Kidney (tissue), 14 donors: ENCODE results near the gene TF. TPM values are rescaled to one million over a fixed set of nuclear protein-coding genes. Genes with fewer than 3 reads are reported as not detected.

ENCODE experiments used
- DNase-seq, 5 donors: peaks; one replicate each; pipeline ENCODE4 v3.0.0-alpha.2; 2013 to 2020
- FAIRE-seq: peaks from 2 replicates; lab custom pipeline; 2012; peaks lifted over from hg19 to GRCh38; lab: Jason Lieb, UNC
- H3K27ac ChIP-seq, 2 donors: one replicate each; pipeline ENCODE4 v1.7.0; 2013; ENCODE audit warnings: low read depth in 2 of 2, low read length in 2 of 2, inconsistent platforms in 1 of 2
- H3K27me3 ChIP-seq: one replicate; pipeline ENCODE4 v1.7.1; 2013; ENCODE audit warnings: low read length, inconsistent platforms; ENCODE audit not compliant: control insufficient read depth, insufficient read depth
- H3K36me3 ChIP-seq, 3 donors: one replicate each; pipeline versions ENCODE4 v1.7.0 to v1.7.1; 2013; ENCODE audit warnings: low read length in 3 of 3, control low read depth in 1 of 3, inconsistent platforms in 1 of 3; ENCODE audit not compliant: insufficient read depth in 3 of 3, control insufficient read depth in 2 of 3
- H3K4me1 ChIP-seq, 3 donors: one replicate each; pipeline versions ENCODE4 v1.7.0 to v1.7.1; 2013; ENCODE audit warnings: low read length in 3 of 3, inconsistent platforms in 1 of 3, low read depth in 1 of 3; ENCODE audit not compliant: control insufficient read depth in 2 of 3, insufficient read depth in 2 of 3
- H3K4me3 ChIP-seq, 3 donors: one replicate each; pipeline versions ENCODE4 v1.7.0 to v1.8.1; 2013; ENCODE audit warnings: low read length in 3 of 3, control low read depth in 1 of 3, inconsistent platforms in 1 of 3
- H3K9ac ChIP-seq, 3 donors: one replicate each; pipeline versions ENCODE4 v1.7.0 to v1.7.1; 2013; ENCODE audit warnings: low read length in 3 of 3, control low read depth in 1 of 3, inconsistent platforms in 1 of 3
- H3K9me3 ChIP-seq, 3 donors: one replicate each; pipeline versions ENCODE4 v1.7.0 to v1.7.1; 2013; ENCODE audit warnings: low read length in 3 of 3, control low read depth in 1 of 3, inconsistent platforms in 1 of 3; ENCODE audit not compliant: control insufficient read depth in 2 of 3, insufficient read depth in 1 of 3
- intact Hi-C: fragments of 100-400 bp; cut with DNase I; formaldehyde crosslinking; loops from one replicate; pipeline ENCODE4 v1.11.1; 2022
- polyA plus RNA-seq: library from polyadenylated mRNA; stranded (reverse); fragments of 350-450 nt; fragmentation: Illumina TruSeq; extraction: RNeasy Lipid Tissue Mini Kit (QIAGEN cat#74804); gene quantifications from one replicate; pipeline ENCODE4 v1.2.3, GENCODE V29; 2014; ENCODE audit warnings: low read depth, low replicate concordance; ENCODE audit not compliant: insufficient read depth
- total RNA-seq: library from RNA; stranded (reverse); fragmentation: NEBNext Ultra II Directional; extraction: Animal tissue kit (Norgen Biotek cat#: 25700); gene quantifications from one replicate; pipeline ENCODE4 v1.2.1, GENCODE V29; 2021
- TF ChIP-seq, protein P1 (sequence below): IDR thresholded peaks from 3 replicates; pipeline ENCODE4 v1.5.1; 2012; ENCODE audit warnings: mild to moderate bottlenecking, moderate library complexity, borderline replicate concordance; ENCODE audit not compliant: insufficient read depth; ENCODE audit errors: extremely low read depth
- donor health status: control.
- donor health status: control.
- donor health status: control.
- donor health status: control.
- donor health status: control.
- donor health status: DM: yes; HTN: yes; CAD: no.
- donor health status: Normal renal cell carcinoma (clear cell type).

TF gene
- total and polyA plus RNA-seq, 2 donors from 2014 or later: 0.88 to 1.4 TPM

DNA sequence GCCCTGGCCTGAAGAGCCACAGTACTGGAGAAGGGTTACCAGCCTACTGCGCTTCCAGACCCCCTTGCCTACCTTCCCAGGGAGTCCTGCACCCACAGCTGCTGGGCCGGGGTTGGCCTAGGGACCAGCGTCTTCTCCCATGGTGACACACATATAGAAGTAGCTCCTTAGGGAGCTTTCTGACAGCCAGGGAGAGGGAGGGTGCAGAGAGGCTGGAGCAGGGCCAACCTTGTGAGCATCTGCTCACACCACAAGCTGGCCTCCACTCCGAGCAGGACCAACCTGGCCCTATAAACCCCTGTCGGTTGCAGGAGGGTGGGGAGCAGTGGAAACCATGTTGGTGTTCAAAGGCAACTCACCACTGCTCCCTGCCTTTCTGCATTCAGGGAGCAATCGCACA lies 94.6 kb downstream of the TF start:
- no peaks in the 10 kb centered on the region for H3K9me3 ChIP-seq
- DNase-seq: peak in 1 of 5 donors; percentile 9
- H3K9ac ChIP-seq: no peak overlapping the region
- FAIRE-seq: no peak
- H3K27me3 ChIP-seq: no peaks in the 10 kb centered on the region
- no peak overlapping the region for H3K4me3 ChIP-seq
- intact Hi-C loops: no loop called here
- TF ChIP-seq, protein P1, sequence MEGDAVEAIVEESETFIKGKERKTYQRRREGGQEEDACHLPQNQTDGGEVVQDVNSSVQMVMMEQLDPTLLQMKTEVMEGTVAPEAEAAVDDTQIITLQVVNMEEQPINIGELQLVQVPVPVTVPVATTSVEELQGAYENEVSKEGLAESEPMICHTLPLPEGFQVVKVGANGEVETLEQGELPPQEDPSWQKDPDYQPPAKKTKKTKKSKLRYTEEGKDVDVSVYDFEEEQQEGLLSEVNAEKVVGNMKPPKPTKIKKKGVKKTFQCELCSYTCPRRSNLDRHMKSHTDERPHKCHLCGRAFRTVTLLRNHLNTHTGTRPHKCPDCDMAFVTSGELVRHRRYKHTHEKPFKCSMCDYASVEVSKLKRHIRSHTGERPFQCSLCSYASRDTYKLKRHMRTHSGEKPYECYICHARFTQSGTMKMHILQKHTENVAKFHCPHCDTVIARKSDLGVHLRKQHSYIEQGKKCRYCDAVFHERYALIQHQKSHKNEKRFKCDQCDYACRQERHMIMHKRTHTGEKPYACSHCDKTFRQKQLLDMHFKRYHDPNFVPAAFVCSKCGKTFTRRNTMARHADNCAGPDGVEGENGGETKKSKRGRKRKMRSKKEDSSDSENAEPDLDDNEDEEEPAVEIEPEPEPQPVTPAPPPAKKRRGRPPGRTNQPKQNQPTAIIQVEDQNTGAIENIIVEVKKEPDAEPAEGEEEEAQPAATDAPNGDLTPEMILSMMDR: no peak
- H3K27ac ChIP-seq: no peak overlapping the region
- H3K4me1 ChIP-seq: no peaks in the 10 kb centered on the region
- no peaks in the 10 kb centered on the region for H3K36me3 ChIP-seq

DNA sequence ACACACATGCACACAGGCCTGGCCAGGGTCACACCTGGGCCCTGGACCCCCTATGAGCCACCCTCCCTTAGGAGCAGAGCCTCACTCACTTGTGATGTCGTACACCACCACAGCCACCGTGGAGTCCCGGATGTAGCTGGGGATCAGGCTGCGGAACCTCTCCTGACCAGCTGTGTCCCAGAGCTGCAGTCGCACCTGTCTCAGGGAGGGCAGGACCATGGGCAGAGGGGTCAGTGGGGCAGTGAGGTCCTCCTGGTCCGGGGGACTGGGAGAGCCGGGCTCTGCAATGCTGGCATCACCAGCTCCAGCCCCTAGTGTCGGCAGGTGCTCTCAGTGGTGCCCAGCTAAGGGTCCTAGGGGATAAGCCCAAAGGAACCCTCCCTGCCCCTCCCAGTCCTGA lies 95.0 kb downstream of the TF start:
- no peaks in the 10 kb centered on the region for H3K27me3 ChIP-seq
- TF ChIP-seq, protein P1: no peak
- no peaks in the 10 kb centered on the region for H3K36me3 ChIP-seq
- no peak overlapping the region for H3K27ac ChIP-seq
- H3K9ac ChIP-seq: no peak overlapping the region
- H3K9me3 ChIP-seq: no peaks in the 10 kb centered on the region
- DNase-seq (no peak), FAIRE-seq (no peak)
- H3K4me3 ChIP-seq: no peak overlapping the region
- intact Hi-C loops: no loop called here
- no peaks in the 10 kb centered on the region for H3K4me1 ChIP-seq

DNA sequence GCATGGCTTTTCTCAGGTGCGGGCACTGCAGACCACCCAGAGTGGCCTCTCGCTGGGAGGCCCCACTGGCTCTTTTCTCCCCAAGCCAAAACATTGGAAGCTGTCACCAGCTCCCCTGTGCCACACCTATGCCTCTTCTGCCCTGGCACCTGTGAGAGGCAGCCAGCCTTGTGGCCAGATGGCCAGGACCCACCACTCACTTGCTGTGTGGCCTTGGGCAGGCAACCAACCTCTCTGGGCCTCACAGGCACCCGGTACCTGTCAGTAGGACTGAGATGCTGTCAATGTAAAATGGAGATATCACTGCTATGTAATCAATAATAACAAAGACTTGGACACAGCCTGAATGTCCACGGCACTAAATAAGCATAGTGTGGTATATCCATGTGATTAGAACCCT lies 96.0 kb downstream of the TF start:
- no peaks in the 10 kb centered on the region for H3K9me3 ChIP-seq
- FAIRE-seq (no peak), DNase-seq (no peak)
- intact Hi-C loops: no loop called here
- no peak overlapping the region for H3K4me3 ChIP-seq
- H3K36me3 ChIP-seq: no peaks in the 10 kb centered on the region
- H3K9ac ChIP-seq: no peak overlapping the region
- TF ChIP-seq, protein P1: no peak
- no peaks in the 10 kb centered on the region for H3K27me3 ChIP-seq
- H3K27ac ChIP-seq: no peak overlapping the region
- H3K4me1 ChIP-seq: no peaks in the 10 kb centered on the region

DNA sequence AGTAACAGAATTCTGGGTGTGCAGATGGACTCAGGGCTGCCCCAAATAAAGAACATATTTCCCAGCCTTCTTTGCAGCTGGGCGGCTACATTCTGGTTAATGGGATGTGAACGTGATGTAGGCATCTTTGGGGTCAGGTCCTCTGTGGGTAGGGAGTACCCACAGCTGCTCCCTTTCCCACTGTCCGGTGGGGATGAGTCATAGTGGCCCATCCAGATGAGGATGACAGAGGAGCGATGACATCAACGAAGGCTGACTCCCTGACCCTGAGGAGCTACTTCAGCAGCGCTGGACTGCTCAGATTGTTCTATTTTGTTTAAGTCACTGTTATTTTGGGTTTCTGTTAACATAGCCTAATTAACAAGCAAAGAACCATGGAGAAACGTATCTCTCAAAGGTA lies 97.4 kb downstream of the TF start:
- DNase-seq (no peak), FAIRE-seq (no peak)
- Histone ChIP-seq H3K27me3 (no peaks in the 10 kb centered on the region), H3K4me1 (no peaks in the 10 kb centered on the region), H3K27ac (no peak overlapping the region), H3K9me3 (no peaks in the 10 kb centered on the region), H3K9ac (no peak overlapping the region), H3K4me3 (no peak overlapping the region), H3K36me3 (no peaks in the 10 kb centered on the region)
- TF ChIP-seq, protein P1: no peak
- intact Hi-C loops: no loop called here
